GM12864 (cell line): Measurements from ENCODE around the gene TMEFF2.

ENCODE experiments used
- DNase-seq: peaks from one replicate; pipeline ENCODE4 v3.0.0-alpha.2; 2011; ENCODE audit warnings: low read depth
- H3K4me3 ChIP-seq: 2 replicates; pipeline ENCODE4 v1.5.1; 2011; ENCODE audit warnings: mild to moderate bottlenecking, low read depth, low read length, control low read depth
- CTCF ChIP-seq: IDR thresholded peaks from 2 replicates; pipeline ENCODE4 v1.5.1; 2011; ENCODE audit warnings: low read depth, mild to moderate bottlenecking, moderate library complexity, low read length, control low read depth, inconsistent platforms; ENCODE audit errors: missing control alignments

TMEFF2 gene

GRCh38 chr2:192197357-192197756 lies 2.6 kb upstream of the TMEFF2 start:
- H3K4me3 ChIP-seq = no peak overlapping the region
- no peak for TF ChIP-seq CTCF
- no peak for DNase-seq

GRCh38 chr2:192196421-192197194 lies 1.9 kb upstream of the TMEFF2 start:
- DNase-seq = no peak
- H3K4me3 ChIP-seq = no peak overlapping the region
- TF ChIP-seq CTCF = no peak

GRCh38 chr2:192195548-192196418 lies 1.1 kb upstream of the TMEFF2 start:
- H3K4me3 ChIP-seq = no peak overlapping the region
- DNase-seq = no peak
- TF ChIP-seq CTCF = no peak

GRCh38 chr2:192194265-192194865 lies 368 bp downstream of the TMEFF2 start:
- DNase-seq = no peak
- TF ChIP-seq CTCF = no peak
- H3K4me3 ChIP-seq = no peak overlapping the region

GRCh38 chr2:192190474-192190873 lies 4.3 kb downstream of the TMEFF2 start:
- TF ChIP-seq CTCF = peak; percentile 14
- H3K4me3 ChIP-seq = no peak overlapping the region
- DNase-seq = no peak

GRCh38 chr2:192186806-192187205 lies 7.9 kb downstream of the TMEFF2 start:
- no peak for DNase-seq
- no peak for TF ChIP-seq CTCF
- no peak overlapping the region for H3K4me3 ChIP-seq
